GM23338 (cell line): ENCODE data around the gene KLHL36. TPM values are rescaled to one million over a fixed set of nuclear protein-coding genes. Genes with fewer than 3 reads are reported as not detected.

Source experiments
- ATAC-seq: fragments of 200-7000 bp; cut with Tn5 transposase; 3 replicates; pipeline ENCODE4 v1.9.1; 2020
- DNase-seq: peaks from one replicate; pipeline ENCODE4 v3.0.0-alpha.2; 2015; ENCODE audit warnings: low spot score
- H2AFZ ChIP-seq: fragments of 200-600 bp; sonication (generic); 2 replicates; pipeline ENCODE4 v1.8.0; 2016; ENCODE audit warnings: antibody characterized with exemption, mild to moderate bottlenecking, moderate library complexity
- H3F3A ChIP-seq: fragments of 200-600 bp; sonication (generic); replicated peaks from 2 replicates; pipeline ENCODE4 v1.8.0; 2017; ENCODE audit warnings: antibody characterized with exemption, mixed run types, low read depth
- H3K27ac ChIP-seq: fragments of 200-600 bp; sonication (generic); 2 replicates; pipeline ENCODE4 v1.6.1; 2016; ENCODE audit warnings: low read depth
- H3K27me3 ChIP-seq: fragments of 200-600 bp; sonication (generic); 2 replicates; pipeline ENCODE4 v1.8.0; 2016; ENCODE audit warnings: mild to moderate bottlenecking, mixed run types, moderate library complexity; ENCODE audit not compliant: insufficient read depth
- H3K36me3 ChIP-seq: fragments of 200-600 bp; sonication (generic); 2 replicates; pipeline ENCODE4 v1.8.0; 2016; ENCODE audit warnings: mild to moderate bottlenecking; ENCODE audit not compliant: insufficient read depth
- H3K4me1 ChIP-seq: fragments of 200-600 bp; sonication (generic); 2 replicates; pipeline ENCODE4 v1.8.0; 2016; ENCODE audit warnings: mild to moderate bottlenecking, moderate library complexity; ENCODE audit not compliant: insufficient read depth
- H3K4me2 ChIP-seq: fragments of 200-600 bp; sonication (generic); 2 replicates; pipeline ENCODE4 v1.7.1; 2017; ENCODE audit warnings: mixed run types
- H3K4me3 ChIP-seq: fragments of 200-600 bp; sonication (generic); 2 replicates; pipeline ENCODE4 v1.6.1; 2016; ENCODE audit warnings: mixed run types
- H3K79me2 ChIP-seq: fragments of 200-600 bp; sonication (generic); replicated peaks from 2 replicates; pipeline ENCODE4 v1.8.0; 2017; ENCODE audit warnings: mild to moderate bottlenecking; ENCODE audit not compliant: insufficient read depth
- H3K9me2 ChIP-seq: fragments of 200-600 bp; sonication (generic); 2 replicates; pipeline ENCODE4 v1.8.0; 2017; ENCODE audit not compliant: insufficient read depth
- H4K20me1 ChIP-seq: fragments of 200-600 bp; sonication (generic); replicated peaks from 2 replicates; pipeline ENCODE4 v1.8.0; 2017; ENCODE audit warnings: mild to moderate bottlenecking; ENCODE audit not compliant: insufficient read depth
- H3K27ac Mint-ChIP-seq: 2 replicates; pipeline ENCODE4 v1.8.0; 2020; ENCODE audit warnings: inconsistent platforms, mild to moderate bottlenecking, moderate library complexity, mixed read lengths
- H3K27me3 Mint-ChIP-seq: 3 replicates; pipeline ENCODE4 v1.8.0; 2022; ENCODE audit warnings: low read depth, mild to moderate bottlenecking, moderate library complexity, mixed read lengths, inconsistent platforms; ENCODE audit not compliant: insufficient read depth, poor library complexity
- H3K36me3 Mint-ChIP-seq: 3 replicates; pipeline ENCODE4 v1.8.0; 2021; ENCODE audit warnings: low read depth, mild to moderate bottlenecking, inconsistent platforms, moderate library complexity, mixed read lengths
- H3K4me1 Mint-ChIP-seq: 3 replicates; pipeline ENCODE4 v1.8.0; 2020; ENCODE audit warnings: mild to moderate bottlenecking, inconsistent platforms, mixed read lengths
- H3K4me3 Mint-ChIP-seq: 3 replicates; pipeline ENCODE4 v1.8.0; 2021; ENCODE audit warnings: moderate library complexity, mild to moderate bottlenecking, inconsistent platforms, mixed read lengths
- H3K9me3 Mint-ChIP-seq: 3 replicates; pipeline ENCODE4 v1.8.0; 2020; ENCODE audit warnings: moderate library complexity, mild to moderate bottlenecking, inconsistent platforms, mixed read lengths
- CREB1 ChIP-seq: fragments of 250-450 bp; sonication (Bioruptor Pico); IDR thresholded peaks from 2 replicates; pipeline ENCODE4 v1.5.0; 2020; ENCODE audit warnings: low read depth, mild to moderate bottlenecking, moderate library complexity
- EZH2 ChIP-seq: fragments of 200-600 bp; sonication (generic); IDR thresholded peaks from one replicate; pipeline ENCODE4 v1.8.0; 2017; ENCODE audit warnings: antibody characterized with exemption, mild to moderate bottlenecking, low read depth; ENCODE audit not compliant: unreplicated experiment
- EZH2phosphoT487 ChIP-seq: fragments of 200-600 bp; sonication (generic); IDR thresholded peaks from one replicate; pipeline ENCODE4 v1.8.1; 2018; ENCODE audit warnings: antibody characterized with exemption; ENCODE audit not compliant: unreplicated experiment
- JUNB ChIP-seq: IDR thresholded peaks from one replicate; pipeline ENCODE4 v1.6.1; 2016; ENCODE audit warnings: antibody characterized with exemption; ENCODE audit not compliant: unreplicated experiment
- NANOG ChIP-seq: IDR thresholded peaks from 2 replicates; pipeline ENCODE4 v1.6.1; 2016; ENCODE audit warnings: antibody characterized with exemption, borderline replicate concordance
- POLR2AphosphoS5 ChIP-seq: IDR thresholded peaks from 2 replicates; pipeline ENCODE4 v1.6.1; 2016; ENCODE audit warnings: antibody characterized with exemption, low read depth
- STAT1 ChIP-seq: IDR thresholded peaks from one replicate; pipeline ENCODE4 v1.6.1; 2016; ENCODE audit warnings: antibody characterized with exemption; ENCODE audit not compliant: unreplicated experiment
- ZNF114 ChIP-seq: fragments of 250-450 bp; sonication (Bioruptor Pico); IDR thresholded peaks from 2 replicates; pipeline ENCODE4 v1.5.0; 2020; ENCODE audit warnings: mild to moderate bottlenecking, moderate library complexity
- ZNF331 ChIP-seq: fragments of 250-450 bp; sonication (Bioruptor Pico); IDR thresholded peaks from 2 replicates; pipeline ENCODE4 v1.5.0; 2020; ENCODE audit warnings: low read depth, mild to moderate bottlenecking, moderate library complexity
- polyA plus RNA-seq: library from polyadenylated mRNA; unstranded; fragments of >200 nt; fragmentation: Nextera tagmentation; extraction: Ambion mirVana; gene quantifications from 2 replicates; pipeline ENCODE4 v1.2.1, GENCODE V29; 2016
- total RNA-seq: library from RNA; depleted of rRNA; stranded (reverse); fragments of >200 nt; shearing (Covaris generic); gene quantifications from 2 replicates; pipeline ENCODE4 v1.2.3, GENCODE V29; 2014
- TF ChIP-seq, protein P1 (sequence below): fragments of 250-450 bp; sonication (Bioruptor Pico); IDR thresholded peaks from 2 replicates; pipeline ENCODE4 v1.5.0; 2020; ENCODE audit warnings: mild to moderate bottlenecking, moderate library complexity
- TF ChIP-seq, protein P2 (sequence below), 2 experiments: fragments of 200-600 bp in 1 of 2; sonication (generic) in 1 of 2; conservative IDR thresholded peaks; 2 replicates each; pipeline versions ENCODE4 v1.5.1 to v1.6.1; 2016 to 2017; ENCODE audit warnings: antibody characterized with exemption in 2 of 2, low read depth in 2 of 2, mild to moderate bottlenecking in 2 of 2, moderate library complexity in 1 of 2
- TF ChIP-seq, protein P3 (sequence below): IDR thresholded peaks from one replicate; pipeline ENCODE4 v1.6.1; 2018; ENCODE audit warnings: antibody characterized with exemption; ENCODE audit not compliant: unreplicated experiment
- TF ChIP-seq, protein P4 (sequence below): IDR thresholded peaks from 2 replicates; pipeline ENCODE4 v1.6.1; 2016; ENCODE audit warnings: antibody characterized with exemption

KLHL36 gene
- total and polyA plus RNA-seq, 2 experiments from 2014 or later: 13.4 to 70.4 TPM

DNA sequence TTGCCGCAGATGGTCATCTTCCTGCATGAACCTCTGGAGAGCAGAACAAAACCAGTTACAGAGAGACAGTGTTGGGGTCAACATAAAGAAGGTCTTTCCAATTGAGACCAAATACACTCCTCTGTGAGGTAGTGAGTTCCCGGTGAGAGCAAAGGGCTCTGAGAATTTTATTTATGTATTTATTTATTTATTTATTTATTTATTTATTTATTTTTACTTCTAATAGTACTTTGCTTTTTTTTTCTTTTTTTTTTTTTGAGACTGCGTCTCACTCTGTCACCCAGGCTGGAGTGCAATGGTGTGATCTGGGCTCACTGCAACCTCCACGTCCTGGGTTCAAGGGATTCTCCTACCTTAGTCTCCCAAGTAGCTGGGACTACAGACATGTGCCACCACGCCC, 18.3 kb upstream of the KLHL36 start:
- no peak overlapping the region for H3K4me2 ChIP-seq
- H3K4me3 ChIP-seq: no peak overlapping the region
- TF ChIP-seq ZNF331 (CRISPR knock-in tag) (no peak), CREB1 (CRISPR knock-in tag) (no peak), NANOG (no peak), EZH2 (no peak), POLR2AphosphoS5 (no peak), STAT1 (no peak), ZNF114 (CRISPR knock-in tag) (no peak), EZH2phosphoT487 (no peak), JUNB (no peak)
- TF ChIP-seq, protein P1, sequence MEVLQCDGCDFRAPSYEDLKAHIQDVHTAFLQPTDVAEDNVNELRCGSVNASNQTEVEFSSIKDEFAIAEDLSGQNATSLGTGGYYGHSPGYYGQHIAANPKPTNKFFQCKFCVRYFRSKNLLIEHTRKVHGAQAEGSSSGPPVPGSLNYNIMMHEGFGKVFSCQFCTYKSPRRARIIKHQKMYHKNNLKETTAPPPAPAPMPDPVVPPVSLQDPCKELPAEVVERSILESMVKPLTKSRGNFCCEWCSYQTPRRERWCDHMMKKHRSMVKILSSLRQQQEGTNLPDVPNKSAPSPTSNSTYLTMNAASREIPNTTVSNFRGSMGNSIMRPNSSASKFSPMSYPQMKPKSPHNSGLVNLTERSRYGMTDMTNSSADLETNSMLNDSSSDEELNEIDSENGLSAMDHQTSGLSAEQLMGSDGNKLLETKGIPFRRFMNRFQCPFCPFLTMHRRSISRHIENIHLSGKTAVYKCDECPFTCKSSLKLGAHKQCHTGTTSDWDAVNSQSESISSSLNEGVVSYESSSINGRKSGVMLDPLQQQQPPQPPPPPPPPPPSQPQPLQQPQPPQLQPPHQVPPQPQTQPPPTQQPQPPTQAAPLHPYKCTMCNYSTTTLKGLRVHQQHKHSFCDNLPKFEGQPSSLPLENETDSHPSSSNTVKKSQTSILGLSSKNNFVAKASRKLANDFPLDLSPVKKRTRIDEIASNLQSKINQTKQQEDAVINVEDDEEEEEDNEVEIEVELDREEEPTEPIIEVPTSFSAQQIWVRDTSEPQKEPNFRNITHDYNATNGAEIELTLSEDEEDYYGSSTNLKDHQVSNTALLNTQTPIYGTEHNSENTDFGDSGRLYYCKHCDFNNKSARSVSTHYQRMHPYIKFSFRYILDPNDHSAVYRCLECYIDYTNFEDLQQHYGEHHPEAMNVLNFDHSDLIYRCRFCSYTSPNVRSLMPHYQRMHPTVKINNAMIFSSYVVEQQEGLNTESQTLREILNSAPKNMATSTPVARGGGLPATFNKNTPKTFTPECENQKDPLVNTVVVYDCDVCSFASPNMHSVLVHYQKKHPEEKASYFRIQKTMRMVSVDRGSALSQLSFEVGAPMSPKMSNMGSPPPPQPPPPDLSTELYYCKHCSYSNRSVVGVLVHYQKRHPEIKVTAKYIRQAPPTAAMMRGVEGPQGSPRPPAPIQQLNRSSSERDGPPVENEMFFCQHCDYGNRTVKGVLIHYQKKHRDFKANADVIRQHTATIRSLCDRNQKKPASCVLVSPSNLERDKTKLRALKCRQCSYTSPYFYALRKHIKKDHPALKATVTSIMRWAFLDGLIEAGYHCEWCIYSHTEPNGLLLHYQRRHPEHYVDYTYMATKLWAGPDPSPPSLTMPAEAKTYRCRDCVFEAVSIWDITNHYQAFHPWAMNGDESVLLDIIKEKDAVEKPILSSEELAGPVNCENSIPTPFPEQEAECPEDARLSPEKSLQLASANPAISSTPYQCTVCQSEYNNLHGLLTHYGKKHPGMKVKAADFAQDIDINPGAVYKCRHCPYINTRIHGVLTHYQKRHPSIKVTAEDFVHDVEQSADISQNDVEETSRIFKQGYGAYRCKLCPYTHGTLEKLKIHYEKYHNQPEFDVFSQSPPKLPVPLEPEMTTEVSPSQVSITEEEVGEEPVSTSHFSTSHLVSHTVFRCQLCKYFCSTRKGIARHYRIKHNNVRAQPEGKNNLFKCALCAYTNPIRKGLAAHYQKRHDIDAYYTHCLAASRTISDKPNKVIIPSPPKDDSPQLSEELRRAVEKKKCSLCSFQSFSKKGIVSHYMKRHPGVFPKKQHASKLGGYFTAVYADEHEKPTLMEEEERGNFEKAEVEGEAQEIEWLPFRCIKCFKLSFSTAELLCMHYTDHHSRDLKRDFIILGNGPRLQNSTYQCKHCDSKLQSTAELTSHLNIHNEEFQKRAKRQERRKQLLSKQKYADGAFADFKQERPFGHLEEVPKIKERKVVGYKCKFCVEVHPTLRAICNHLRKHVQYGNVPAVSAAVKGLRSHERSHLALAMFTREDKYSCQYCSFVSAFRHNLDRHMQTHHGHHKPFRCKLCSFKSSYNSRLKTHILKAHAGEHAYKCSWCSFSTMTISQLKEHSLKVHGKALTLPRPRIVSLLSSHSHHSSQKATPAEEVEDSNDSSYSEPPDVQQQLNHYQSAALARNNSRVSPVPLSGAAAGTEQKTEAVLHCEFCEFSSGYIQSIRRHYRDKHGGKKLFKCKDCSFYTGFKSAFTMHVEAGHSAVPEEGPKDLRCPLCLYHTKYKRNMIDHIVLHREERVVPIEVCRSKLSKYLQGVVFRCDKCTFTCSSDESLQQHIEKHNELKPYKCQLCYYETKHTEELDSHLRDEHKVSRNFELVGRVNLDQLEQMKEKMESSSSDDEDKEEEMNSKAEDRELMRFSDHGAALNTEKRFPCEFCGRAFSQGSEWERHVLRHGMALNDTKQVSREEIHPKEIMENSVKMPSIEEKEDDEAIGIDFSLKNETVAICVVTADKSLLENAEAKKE (CRISPR knock-in tag): no peak
- TF ChIP-seq, protein P2, sequence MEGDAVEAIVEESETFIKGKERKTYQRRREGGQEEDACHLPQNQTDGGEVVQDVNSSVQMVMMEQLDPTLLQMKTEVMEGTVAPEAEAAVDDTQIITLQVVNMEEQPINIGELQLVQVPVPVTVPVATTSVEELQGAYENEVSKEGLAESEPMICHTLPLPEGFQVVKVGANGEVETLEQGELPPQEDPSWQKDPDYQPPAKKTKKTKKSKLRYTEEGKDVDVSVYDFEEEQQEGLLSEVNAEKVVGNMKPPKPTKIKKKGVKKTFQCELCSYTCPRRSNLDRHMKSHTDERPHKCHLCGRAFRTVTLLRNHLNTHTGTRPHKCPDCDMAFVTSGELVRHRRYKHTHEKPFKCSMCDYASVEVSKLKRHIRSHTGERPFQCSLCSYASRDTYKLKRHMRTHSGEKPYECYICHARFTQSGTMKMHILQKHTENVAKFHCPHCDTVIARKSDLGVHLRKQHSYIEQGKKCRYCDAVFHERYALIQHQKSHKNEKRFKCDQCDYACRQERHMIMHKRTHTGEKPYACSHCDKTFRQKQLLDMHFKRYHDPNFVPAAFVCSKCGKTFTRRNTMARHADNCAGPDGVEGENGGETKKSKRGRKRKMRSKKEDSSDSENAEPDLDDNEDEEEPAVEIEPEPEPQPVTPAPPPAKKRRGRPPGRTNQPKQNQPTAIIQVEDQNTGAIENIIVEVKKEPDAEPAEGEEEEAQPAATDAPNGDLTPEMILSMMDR (conservative IDR thresholded peaks at IDR 0.05; ENCODE audit: low read depth in 2 of 2): no peak
- TF ChIP-seq, protein P3, sequence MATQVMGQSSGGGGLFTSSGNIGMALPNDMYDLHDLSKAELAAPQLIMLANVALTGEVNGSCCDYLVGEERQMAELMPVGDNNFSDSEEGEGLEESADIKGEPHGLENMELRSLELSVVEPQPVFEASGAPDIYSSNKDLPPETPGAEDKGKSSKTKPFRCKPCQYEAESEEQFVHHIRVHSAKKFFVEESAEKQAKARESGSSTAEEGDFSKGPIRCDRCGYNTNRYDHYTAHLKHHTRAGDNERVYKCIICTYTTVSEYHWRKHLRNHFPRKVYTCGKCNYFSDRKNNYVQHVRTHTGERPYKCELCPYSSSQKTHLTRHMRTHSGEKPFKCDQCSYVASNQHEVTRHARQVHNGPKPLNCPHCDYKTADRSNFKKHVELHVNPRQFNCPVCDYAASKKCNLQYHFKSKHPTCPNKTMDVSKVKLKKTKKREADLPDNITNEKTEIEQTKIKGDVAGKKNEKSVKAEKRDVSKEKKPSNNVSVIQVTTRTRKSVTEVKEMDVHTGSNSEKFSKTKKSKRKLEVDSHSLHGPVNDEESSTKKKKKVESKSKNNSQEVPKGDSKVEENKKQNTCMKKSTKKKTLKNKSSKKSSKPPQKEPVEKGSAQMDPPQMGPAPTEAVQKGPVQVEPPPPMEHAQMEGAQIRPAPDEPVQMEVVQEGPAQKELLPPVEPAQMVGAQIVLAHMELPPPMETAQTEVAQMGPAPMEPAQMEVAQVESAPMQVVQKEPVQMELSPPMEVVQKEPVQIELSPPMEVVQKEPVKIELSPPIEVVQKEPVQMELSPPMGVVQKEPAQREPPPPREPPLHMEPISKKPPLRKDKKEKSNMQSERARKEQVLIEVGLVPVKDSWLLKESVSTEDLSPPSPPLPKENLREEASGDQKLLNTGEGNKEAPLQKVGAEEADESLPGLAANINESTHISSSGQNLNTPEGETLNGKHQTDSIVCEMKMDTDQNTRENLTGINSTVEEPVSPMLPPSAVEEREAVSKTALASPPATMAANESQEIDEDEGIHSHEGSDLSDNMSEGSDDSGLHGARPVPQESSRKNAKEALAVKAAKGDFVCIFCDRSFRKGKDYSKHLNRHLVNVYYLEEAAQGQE: no peak
- TF ChIP-seq, protein P4, sequence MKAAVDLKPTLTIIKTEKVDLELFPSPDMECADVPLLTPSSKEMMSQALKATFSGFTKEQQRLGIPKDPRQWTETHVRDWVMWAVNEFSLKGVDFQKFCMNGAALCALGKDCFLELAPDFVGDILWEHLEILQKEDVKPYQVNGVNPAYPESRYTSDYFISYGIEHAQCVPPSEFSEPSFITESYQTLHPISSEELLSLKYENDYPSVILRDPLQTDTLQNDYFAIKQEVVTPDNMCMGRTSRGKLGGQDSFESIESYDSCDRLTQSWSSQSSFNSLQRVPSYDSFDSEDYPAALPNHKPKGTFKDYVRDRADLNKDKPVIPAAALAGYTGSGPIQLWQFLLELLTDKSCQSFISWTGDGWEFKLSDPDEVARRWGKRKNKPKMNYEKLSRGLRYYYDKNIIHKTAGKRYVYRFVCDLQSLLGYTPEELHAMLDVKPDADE: no peak
- no peaks in the 10 kb centered on the region for H3K9me2 ChIP-seq
- DNase-seq (no peak), ATAC-seq (no peak)
- no peaks in the 10 kb centered on the region for H3K36me3 ChIP-seq
- H3K4me3 Mint-ChIP-seq: no peak overlapping the region
- no peak overlapping the region for H3K27ac Mint-ChIP-seq
- H2AFZ ChIP-seq: peak overlapping the region; percentile 97
- H4K20me1 ChIP-seq: no peaks in the 10 kb centered on the region
- H3K27me3 Mint-ChIP-seq: no peaks in the 10 kb centered on the region
- no peaks in the 10 kb centered on the region for H3K79me2 ChIP-seq
- H3K4me1 Mint-ChIP-seq: peaks cover 14% of the 10 kb centered on the region
- H3F3A ChIP-seq: no peaks in the 10 kb centered on the region
- H3K9me3 Mint-ChIP-seq: no peaks in the 10 kb centered on the region
- H3K4me1 ChIP-seq: peaks cover 5% of the 10 kb centered on the region; the same call in 1 of the 2 replicates
- H3K36me3 Mint-ChIP-seq: no peaks in the 10 kb centered on the region
- H3K27ac ChIP-seq: no peak overlapping the region
- no peaks in the 10 kb centered on the region for H3K27me3 ChIP-seq
